Breast epithelium (tissue), 3 donors: ENCODE measurements around the gene GANAB.

Source experiments
- POLR2A ChIP-seq: fragments of 450-650 bp; IDR thresholded peaks from one replicate; pipeline ENCODE4 v1.6.1; 2016; ENCODE audit warnings: antibody characterized with exemption, mild to moderate bottlenecking, moderate library complexity
- TF ChIP-seq, protein P1 (sequence below), 3 donors: fragments of 450-650 bp; IDR thresholded peaks; one replicate each; pipeline ENCODE4 v1.5.1; 2016 to 2017; ENCODE audit warnings: antibody characterized with exemption in 3 of 3, mild to moderate bottlenecking in 3 of 3, moderate library complexity in 3 of 3

DNA sequence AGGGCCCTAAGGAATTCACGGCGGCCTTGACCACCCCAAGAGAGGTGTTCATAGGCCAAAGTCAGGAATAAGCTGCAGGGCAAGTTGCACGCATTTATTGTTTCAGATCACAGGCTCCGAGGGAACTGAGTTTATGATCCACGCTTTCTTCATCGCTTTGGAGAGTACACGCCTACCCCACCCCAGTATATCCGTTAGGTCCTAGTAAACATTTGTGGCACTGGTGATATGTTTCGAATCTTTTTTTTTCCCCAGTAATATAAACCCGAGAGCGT, 805 bp downstream of the GANAB start:
- TF ChIP-seq POLR2A: no peak
- TF ChIP-seq, protein P1, sequence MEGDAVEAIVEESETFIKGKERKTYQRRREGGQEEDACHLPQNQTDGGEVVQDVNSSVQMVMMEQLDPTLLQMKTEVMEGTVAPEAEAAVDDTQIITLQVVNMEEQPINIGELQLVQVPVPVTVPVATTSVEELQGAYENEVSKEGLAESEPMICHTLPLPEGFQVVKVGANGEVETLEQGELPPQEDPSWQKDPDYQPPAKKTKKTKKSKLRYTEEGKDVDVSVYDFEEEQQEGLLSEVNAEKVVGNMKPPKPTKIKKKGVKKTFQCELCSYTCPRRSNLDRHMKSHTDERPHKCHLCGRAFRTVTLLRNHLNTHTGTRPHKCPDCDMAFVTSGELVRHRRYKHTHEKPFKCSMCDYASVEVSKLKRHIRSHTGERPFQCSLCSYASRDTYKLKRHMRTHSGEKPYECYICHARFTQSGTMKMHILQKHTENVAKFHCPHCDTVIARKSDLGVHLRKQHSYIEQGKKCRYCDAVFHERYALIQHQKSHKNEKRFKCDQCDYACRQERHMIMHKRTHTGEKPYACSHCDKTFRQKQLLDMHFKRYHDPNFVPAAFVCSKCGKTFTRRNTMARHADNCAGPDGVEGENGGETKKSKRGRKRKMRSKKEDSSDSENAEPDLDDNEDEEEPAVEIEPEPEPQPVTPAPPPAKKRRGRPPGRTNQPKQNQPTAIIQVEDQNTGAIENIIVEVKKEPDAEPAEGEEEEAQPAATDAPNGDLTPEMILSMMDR (IDR thresholded peaks at IDR 0.05): no peak
